ENCODE data around the gene THSD4.

THSD4 gene

GRCh38 chr15:71114887-71115566 lies at the start of gene THSD4:
Gene THSD4, plus strand, starts transcription at chr15:71115471.
- peak; percentile 41 for DNase-seq

- DNase-seq, result no peak
These were observed 48.3 kb upstream of the THSD4 start for GRCh38 chr15:71066983-71067382.

DNA sequence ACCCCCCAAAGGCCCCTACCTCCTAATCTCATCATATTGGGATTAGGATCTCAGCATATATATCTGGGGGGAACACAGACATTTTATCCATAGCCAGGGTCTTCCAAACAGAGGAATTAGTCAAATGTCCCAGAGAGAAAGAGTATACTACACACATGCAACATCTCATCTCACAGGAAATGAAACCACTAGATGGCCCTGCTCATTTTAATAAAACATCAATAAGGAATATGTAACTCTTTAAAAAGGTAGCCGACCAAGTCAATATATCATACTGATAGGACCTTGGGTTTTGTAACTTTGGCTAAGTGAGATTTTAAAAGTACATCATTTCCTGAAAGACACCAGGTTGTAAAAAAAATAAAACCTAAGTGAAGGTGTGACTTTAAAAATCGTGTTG lies 45.6 kb upstream of the THSD4 start:
- no peak for DNase-seq

- DNase-seq, result no peak
These were observed 43.7 kb upstream of the THSD4 start for GRCh38 chr15:71071529-71071928.

DNA sequence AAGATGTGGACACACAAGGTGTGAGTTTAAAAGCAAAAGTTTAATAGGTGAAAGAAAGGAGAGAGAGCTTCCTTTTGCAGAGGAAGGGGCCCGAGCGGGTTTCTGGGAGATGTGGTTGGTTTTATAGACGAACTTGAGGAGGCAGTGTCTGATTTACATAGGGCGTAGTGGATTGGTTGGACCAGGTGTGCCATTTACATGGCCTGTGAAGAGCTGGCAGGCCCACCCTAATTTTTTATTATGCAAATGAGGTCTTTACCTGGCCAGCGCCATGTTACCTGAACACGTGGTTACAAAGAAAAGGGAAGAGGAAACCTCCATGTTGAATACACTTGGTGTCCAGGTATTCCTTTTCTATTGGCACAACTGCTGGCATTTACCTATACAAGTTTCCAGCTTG lies 42.8 kb upstream of the THSD4 start:
- DNase-seq, result no peak

DNA sequence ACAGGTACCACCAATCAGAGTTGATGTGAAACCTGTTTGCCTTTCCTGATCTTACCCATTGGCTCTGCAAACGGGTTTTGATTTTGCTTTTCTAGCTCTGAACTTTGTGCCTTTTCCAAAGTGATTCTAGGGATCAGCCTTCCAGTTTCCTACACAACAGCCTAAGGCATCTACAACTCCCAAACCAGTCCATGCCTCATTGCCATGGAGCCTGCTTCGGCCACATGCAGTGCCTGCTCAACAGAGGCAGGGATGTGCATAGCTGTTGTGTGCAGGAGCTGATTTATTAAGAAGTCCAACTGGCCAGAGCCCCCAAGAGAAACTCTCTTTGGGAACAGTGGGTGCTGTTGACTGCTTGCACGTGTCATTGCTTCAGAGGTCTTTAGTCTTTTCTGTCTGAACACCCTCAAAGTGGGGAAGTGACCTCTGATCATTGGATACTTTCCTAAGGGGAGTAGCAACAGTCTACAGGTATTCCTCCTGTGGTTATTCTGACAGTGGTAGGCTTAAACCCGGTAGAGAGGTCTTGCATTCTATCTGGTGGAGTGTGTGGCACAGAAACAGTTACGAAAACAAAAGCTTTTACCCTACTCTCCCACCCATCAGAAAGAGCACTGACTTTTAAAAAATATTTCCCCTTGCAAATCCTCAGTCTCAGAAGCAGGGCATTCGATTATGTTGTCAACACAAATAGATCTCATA lies 36.6 kb upstream of the THSD4 start:
- no peak for DNase-seq

GRCh38 chr15:71079208-71080044 lies 35.8 kb upstream of the THSD4 start:
- DNase-seq, result no peak

DNA sequence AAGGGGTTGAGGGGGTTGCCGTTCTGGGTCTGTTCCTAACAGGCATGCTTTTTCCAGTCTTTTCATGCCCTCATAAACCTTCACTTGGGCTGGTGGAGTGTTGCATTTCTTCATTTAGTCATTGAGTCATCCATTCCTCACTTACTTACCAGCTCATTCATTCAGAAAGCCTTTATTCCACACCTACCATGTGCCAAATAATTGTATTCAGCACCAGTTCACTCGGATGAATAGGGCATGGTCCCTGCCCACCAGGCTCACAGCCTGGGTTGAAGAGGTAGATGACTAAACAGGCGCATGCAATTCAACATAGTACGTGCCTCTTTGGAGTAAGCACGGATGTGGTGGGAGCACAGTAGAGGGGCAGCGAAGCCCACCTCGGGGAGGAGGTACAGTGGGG lies 35.1 kb upstream of the THSD4 start:
- no peak for DNase-seq

DNA sequence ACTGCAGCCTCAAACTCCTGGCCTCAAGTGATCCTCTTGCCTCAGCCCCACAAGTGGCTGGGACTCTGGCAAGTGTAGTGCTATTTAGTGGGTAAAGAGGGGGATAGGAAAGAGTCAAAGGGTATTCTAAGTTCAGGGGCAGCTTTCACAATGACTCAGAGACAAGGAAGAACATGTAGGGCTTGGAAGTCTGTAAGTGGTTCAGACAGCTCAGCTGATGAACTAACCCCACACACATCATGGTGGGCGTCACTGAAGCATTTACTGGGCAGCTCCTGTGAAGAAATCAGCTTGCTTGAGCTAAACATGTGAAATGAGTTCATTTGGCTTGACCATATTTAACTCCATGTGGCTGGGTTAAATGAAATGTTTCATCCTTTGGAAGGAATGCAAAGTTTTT lies 34.6 kb upstream of the THSD4 start:
- DNase-seq, result no peak

GRCh38 chr15:71082803-71083202 lies 32.5 kb upstream of the THSD4 start:
- DNase-seq, result no peak

- no peak for DNase-seq
These were observed 31.9 kb upstream of the THSD4 start for GRCh38 chr15:71083349-71083748.

DNA sequence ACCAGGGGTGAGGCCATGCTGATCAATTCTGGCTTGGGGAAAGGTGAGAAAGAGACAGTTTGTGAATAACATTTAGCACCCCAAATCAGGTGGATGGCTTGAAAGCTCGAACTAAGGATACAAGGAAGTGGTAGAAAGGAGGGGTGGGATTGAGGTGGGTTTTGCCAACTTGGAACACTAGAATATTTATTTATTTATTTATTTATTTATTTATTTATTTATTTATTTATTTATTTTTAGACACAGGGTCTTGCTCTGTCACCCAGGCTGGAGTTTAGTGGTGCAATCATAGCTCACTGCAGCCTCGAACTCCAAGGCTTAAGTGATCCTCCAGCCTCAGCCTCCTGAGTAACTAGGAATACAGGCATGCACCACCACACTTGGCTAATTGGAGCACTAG lies 31.0 kb upstream of the THSD4 start:
- no peak for DNase-seq

GRCh38 chr15:71085809-71086208 lies 29.5 kb upstream of the THSD4 start:
- no peak for DNase-seq

- DNase-seq, result no peak
These were observed 27.1 kb upstream of the THSD4 start for GRCh38 chr15:71088155-71088554.

DNA sequence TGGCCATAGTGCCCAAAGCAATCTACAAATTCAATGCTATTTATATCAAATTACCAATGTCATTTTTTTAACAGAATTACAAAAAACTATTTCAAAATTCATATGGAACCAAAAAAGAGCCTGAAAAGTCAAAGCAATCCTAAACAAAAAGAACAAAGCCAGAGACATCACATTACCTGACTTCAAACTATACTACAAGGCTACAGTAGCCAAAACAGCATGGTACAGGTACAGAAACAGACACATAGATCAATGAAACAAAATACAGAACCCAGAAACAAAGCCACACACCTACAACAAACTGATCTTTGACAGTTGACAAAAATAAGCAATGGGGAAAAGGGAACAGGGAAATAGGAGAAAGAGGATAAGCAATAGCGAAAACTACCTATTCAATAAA lies 26.6 kb upstream of the THSD4 start:
- no peak for DNase-seq

DNA sequence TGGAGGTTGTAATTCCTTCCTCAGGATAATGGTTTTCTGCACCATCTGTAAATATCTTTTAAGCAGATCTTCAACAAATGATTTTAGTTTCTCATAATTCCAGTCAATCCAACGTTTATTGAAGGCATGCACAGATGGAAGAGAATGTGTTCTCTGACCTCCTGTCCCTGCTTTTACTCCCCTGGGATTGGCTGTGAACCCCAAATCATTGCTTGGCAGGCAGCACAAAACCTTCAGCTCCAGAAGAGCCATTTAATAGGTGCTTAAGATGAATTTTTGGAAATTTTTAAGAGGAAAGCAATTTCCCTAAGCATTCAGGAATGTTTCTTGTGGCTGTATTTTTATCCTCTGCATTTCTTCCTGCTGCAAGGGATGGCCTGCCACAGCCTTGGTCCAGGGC lies 25.5 kb upstream of the THSD4 start:
- no peak for DNase-seq

DNA sequence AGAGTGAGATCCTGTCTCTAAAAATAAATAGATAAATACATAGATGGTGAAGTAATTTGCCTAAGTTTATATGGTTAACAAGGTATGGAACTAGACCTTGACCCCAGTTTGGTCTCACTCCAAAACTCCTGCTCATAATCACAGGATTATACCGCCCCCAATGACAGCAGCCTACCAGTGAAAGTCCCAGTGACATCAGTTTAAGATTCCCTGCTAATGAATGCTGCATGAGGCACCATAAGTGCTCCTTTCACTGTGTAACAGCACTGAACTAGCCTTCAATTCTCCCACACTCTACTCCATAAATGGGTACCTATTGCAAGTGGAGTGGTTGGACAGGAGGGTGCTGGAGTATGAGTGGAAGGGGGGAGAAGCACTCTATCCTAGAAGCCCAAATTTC lies 23.7 kb upstream of the THSD4 start:
- no peak for DNase-seq

DNA sequence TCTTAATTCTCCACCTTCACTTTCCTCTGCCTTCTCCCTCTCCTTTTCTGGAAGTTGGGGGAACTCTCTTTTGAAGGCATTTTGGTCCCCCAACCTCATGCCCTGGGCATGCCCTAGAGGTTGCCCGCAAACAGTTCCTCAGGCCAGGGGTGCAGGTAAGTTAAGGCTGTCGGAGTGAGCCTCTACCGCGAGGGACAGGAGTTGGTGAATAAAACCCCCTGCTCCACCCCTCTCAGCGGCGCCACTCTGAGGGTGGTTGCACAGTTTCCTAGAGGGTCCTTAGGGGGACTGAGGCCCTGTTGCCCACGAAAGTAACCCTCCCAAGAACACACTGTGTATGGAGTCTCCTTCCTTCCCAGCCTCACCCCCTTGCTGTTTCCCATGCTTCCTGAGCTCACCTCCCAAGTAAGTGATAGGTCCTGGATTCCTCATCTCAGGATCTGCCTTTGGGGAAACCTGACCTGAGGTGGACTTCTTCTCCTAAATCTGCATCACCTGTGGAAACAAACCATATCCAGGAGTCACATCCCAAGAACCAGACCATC lies 23.1 kb upstream of the THSD4 start:
- no peak for DNase-seq

- no peak for DNase-seq
These were observed 21.9 kb upstream of the THSD4 start for GRCh38 chr15:71093054-71094024.

DNA sequence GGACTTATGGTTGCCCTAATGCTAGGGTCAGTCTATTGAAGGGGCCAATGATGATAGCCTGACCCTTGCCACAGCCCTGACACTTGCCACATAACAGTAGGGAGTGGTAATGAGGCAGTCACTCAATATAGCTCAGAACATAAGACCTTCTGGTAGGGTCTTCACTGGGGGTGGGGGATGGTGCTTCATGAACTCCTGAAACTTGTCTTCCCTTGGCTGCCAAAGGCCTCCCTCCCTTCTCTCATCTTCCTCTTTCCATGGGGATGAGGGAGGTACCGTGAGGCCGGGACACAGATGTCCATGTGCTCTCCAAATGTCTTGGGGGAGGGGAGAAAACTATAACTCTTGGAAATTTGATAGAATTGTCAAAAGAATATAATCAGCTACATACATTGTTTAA lies 21.1 kb upstream of the THSD4 start:
- no peak for DNase-seq

- DNase-seq, result no peak
These were observed 18.6 kb upstream of the THSD4 start for GRCh38 chr15:71096676-71097075.

DNA sequence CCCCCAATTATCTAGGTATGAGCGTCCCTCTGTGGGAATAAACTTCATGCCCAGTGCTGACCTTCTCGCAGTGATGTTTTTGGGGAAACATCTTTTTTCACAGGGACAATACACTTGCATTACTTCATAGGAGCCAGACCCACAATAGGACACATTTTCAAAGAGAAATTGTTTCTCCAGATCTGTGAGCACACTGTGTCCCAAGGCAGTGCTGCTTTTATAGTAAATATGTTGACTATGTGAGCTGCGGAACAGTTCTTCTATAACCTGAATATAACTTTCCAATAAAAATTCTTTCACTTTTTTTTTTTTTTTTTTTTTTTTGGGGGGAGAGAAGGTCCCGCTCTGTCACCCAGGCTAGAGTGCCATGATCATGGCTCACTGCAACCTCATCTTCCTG lies 17.4 kb upstream of the THSD4 start:
- no peak for DNase-seq

All from CD4-positive, alpha-beta T cell treated with Interleukin-12 subunit alpha and Interleukin-12 subunit beta, for 1 hour (primary cell).